HepG2 (cell line): ENCODE measurements around the gene SLC6A8. TPM values are rescaled to one million over a fixed set of nuclear protein-coding genes. Genes with fewer than 3 reads are reported as not detected.

ENCODE experiments used
- AGO2 ChIP-seq: fragments of 200-400 bp; formaldehyde crosslinking; optimal IDR thresholded peaks from 2 replicates; pipeline ENCODE3; 2017; ENCODE audit warnings: mild to moderate bottlenecking, low read depth, low read length, moderate library complexity
- AKNA ChIP-seq: sonication (generic); formaldehyde crosslinking; IDR thresholded peaks from 2 replicates; pipeline ENCODE4 v1.4.0; 2020; ENCODE audit warnings: missing genetic modification reagents, borderline replicate concordance
- HOXA7 ChIP-seq: sonication (generic); formaldehyde crosslinking; IDR thresholded peaks from 2 replicates; pipeline ENCODE4 v1.8.1; 2022; ENCODE audit warnings: mild to moderate bottlenecking, missing genetic modification reagents, moderate library complexity
- KMT2B ChIP-seq: IDR thresholded peaks from 2 replicates; pipeline ENCODE4 v1.6.1; 2016; ENCODE audit warnings: missing genetic modification reagents, missing compliant biosample characterization
- RBFOX2 ChIP-seq: fragments of 200-400 bp; formaldehyde crosslinking; IDR thresholded peaks from 2 replicates; pipeline ENCODE4 v1.6.1; 2017; ENCODE audit warnings: low read depth, mild to moderate bottlenecking, low read length
- SIN3A ChIP-seq: IDR thresholded peaks from 2 replicates; pipeline ENCODE4 v1.6.1; 2011; ENCODE audit warnings: low read depth, mild to moderate bottlenecking, control low read depth, low read length, borderline replicate concordance
- SMARCE1 ChIP-seq: fragments of 450-650 bp; IDR thresholded peaks from 2 replicates; pipeline ENCODE4 v1.6.1; 2017; ENCODE audit warnings: borderline replicate concordance
- STAG1 ChIP-seq: sonication (generic); formaldehyde crosslinking; IDR thresholded peaks from 2 replicates; pipeline ENCODE4 v1.4.0; 2020; ENCODE audit warnings: missing genetic modification reagents
- ZBTB49 ChIP-seq: sonication (generic); formaldehyde crosslinking; IDR thresholded peaks from 2 replicates; pipeline ENCODE4 v1.4.0; 2020; ENCODE audit warnings: missing genetic modification reagents, borderline replicate concordance
- ZKSCAN5 ChIP-seq: sonication (generic); formaldehyde crosslinking; IDR thresholded peaks from 2 replicates; pipeline ENCODE4 v1.5.1; 2020; ENCODE audit warnings: mild to moderate bottlenecking, missing genetic modification reagents
- ZNF263 ChIP-seq: sonication (generic); formaldehyde crosslinking; IDR thresholded peaks from 2 replicates; pipeline ENCODE4 v1.4.0; 2020; ENCODE audit warnings: missing genetic modification reagents
- ZNF646 ChIP-seq: sonication (generic); formaldehyde crosslinking; IDR thresholded peaks from 2 replicates; pipeline ENCODE4 v1.9.0; 2021; ENCODE audit warnings: mild to moderate bottlenecking, missing genetic modification reagents
- ZNF773 ChIP-seq: sonication (generic); formaldehyde crosslinking; IDR thresholded peaks from 2 replicates; pipeline ENCODE4 v1.4.0; 2020; ENCODE audit warnings: missing genetic modification reagents, borderline replicate concordance
- polyA plus RNA-seq, 8 experiments: library from polyadenylated mRNA; depleted of rRNA in 3 of 8; stranded (reverse) in 7 of 8; unstranded in 1 of 8; fragments of >200 nt; fragmentation: Illumina TruSeq in 4 of 8; extraction: Trizol in 4 of 8; gene quantifications; 2 replicates each; pipeline versions ENCODE4 v1.2.1 to v1.2.3, GENCODE V29; 2011 to 2016; ENCODE audit warnings: low read depth in 4 of 8, missing spikeins in 1 of 8, mixed read lengths in 1 of 8; ENCODE audit not compliant: insufficient read depth in 1 of 8
- total RNA-seq, 5 experiments: library from RNA; depleted of rRNA; stranded (reverse); fragments of >200 nt; fragmentation: Illumina TruSeq; extraction: Trizol; gene quantifications; 2 replicates each; pipeline ENCODE4 v1.2.3, GENCODE V29; 2016; ENCODE audit warnings: low read depth in 1 of 5

SLC6A8 gene
- total and polyA plus RNA-seq, 2 of the 13 experiments (the other 11 are each of a cell fraction or from before 2014, with no cell fraction given): 13.9 to 176 TPM

DNA sequence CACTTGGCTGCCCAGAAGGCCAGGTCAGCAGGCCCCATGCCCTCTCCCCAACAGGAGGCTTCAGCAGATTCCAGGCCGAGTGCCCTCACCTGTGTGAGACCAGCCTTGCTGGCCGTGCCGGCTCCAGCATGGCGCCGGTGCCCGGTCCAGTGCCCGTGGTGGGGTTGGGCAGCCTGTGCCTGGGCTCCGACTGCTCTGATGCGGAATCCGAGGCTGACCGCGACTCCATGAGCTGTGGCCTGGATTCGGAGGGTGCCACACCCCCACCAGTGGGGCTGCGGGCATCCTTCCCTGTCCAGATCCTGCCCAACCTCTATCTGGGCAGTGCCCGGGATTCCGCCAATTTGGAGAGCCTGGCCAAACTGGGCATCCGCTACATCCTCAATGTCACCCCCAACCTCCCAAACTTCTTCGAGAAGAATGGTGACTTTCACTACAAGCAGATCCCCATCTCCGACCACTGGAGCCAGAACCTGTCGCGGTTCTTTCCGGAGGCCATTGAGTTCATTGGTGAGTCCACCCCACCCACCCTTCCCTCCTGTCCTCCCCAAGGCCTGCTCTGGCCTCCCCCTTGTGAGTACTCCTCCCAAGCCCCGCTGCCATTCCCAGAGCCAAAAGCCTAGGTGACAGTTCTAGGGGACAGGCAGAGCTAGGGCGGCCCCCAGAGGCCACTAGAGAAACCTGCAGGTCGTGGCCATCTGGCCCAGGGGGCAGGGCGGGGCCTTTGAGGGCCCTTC lies 38.4 kb upstream of the SLC6A8 start (continued):
- no peak for TF ChIP-seq ZBTB49 (CRISPR knock-in tag)
- TF ChIP-seq ZNF646 (CRISPR knock-in tag): no peak
- peak; percentile 84 for TF ChIP-seq AGO2
- TF ChIP-seq ZNF263 (CRISPR knock-in tag): peak; percentile 87
- TF ChIP-seq ZKSCAN5 (CRISPR knock-in tag): no peak
- no peak for TF ChIP-seq HOXA7 (CRISPR knock-in tag)
- no peak for TF ChIP-seq ZNF773 (CRISPR knock-in tag)
- no peak for TF ChIP-seq KMT2B (CRISPR knock-in tag)
- TF ChIP-seq SMARCE1: no peak
- TF ChIP-seq STAG1 (CRISPR knock-in tag): peak; percentile 66
- TF ChIP-seq RBFOX2: peak; percentile 80
- TF ChIP-seq AKNA (CRISPR knock-in tag): no peak
- no peak for TF ChIP-seq SIN3A
